OCI-LY7 (cell line): ENCODE results near the gene RPL29.

Source experiments
- EZH2phosphoT487 ChIP-seq: fragments of 200-600 bp; sonication (generic); IDR thresholded peaks from 2 replicates; pipeline ENCODE4 v1.6.1; 2018; ENCODE audit warnings: low read depth, borderline replicate concordance, mild to moderate bottlenecking, mixed run types, antibody characterized with exemption, low read length, moderate library complexity, mixed read lengths
- TF ChIP-seq, protein P1 (sequence below): fragments of 200-600 bp; sonication (generic); conservative IDR thresholded peaks from 2 replicates; pipeline ENCODE4 v1.5.1; 2014; ENCODE audit warnings: mild to moderate bottlenecking, antibody characterized with exemption, low read length, moderate library complexity, mixed read lengths

DNA sequence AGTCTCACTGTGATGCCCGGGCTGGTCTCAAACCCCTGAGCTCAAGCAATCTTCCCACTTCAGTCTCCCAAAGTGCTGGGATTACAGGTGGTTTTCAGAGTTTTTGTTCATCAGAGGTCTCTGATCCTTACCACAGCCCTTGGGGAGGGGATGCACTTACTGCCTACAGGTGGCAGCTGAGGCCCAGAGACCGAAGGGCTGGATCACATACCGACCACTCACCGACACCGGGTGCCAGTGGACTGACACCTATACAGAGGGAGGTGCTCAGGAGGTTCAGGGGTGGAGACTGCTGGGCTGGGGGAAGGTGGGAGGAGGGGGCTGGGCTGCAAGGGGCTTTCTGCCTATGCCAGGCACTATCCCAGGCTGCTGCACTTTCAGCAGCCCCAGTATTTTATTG lies 41.1 kb upstream of the RPL29 start:
- TF ChIP-seq, protein P1, sequence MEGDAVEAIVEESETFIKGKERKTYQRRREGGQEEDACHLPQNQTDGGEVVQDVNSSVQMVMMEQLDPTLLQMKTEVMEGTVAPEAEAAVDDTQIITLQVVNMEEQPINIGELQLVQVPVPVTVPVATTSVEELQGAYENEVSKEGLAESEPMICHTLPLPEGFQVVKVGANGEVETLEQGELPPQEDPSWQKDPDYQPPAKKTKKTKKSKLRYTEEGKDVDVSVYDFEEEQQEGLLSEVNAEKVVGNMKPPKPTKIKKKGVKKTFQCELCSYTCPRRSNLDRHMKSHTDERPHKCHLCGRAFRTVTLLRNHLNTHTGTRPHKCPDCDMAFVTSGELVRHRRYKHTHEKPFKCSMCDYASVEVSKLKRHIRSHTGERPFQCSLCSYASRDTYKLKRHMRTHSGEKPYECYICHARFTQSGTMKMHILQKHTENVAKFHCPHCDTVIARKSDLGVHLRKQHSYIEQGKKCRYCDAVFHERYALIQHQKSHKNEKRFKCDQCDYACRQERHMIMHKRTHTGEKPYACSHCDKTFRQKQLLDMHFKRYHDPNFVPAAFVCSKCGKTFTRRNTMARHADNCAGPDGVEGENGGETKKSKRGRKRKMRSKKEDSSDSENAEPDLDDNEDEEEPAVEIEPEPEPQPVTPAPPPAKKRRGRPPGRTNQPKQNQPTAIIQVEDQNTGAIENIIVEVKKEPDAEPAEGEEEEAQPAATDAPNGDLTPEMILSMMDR, result peak; percentile 44; the same call in 1 of the 2 replicates
- TF ChIP-seq EZH2phosphoT487, result no peak
